OCI-LY7 (cell line): ENCODE results near the gene SNPH. TPM values are rescaled to one million over a fixed set of nuclear protein-coding genes. Genes with fewer than 3 reads are reported as not detected.

Experiments
- BruUV-seq: library from RNA; stranded (reverse); fragments of 400-500 nt; replicated peaks from 2 replicates; lab custom pipeline; 2021; lab: Mats Ljungman, UMichigan
- CTCF ChIA-PET: fragments of 300-600 bp; sonication (Branson Sonifier 250); formaldehyde crosslinking; loops from one replicate; lab custom pipeline; 2022; ENCODE audit warnings: antibody characterized with exemption; ENCODE audit not compliant: unreplicated experiment; lab: Charles Lee
- POLR2A ChIA-PET: fragments of 300-600 bp; sonication (Branson Sonifier 250); formaldehyde crosslinking; loops from one replicate; lab custom pipeline; 2022; ENCODE audit warnings: antibody characterized with exemption; lab: Charles Lee
- DNase-seq: peaks from one replicate; pipeline ENCODE4 v3.0.0-alpha.2; 2015; ENCODE audit warnings: low spot score
- H2AFZ ChIP-seq: fragments of 200-600 bp; sonication (generic), shearing (Covaris generic); 2 replicates; pipeline ENCODE4 v1.6.1; 2014; ENCODE audit warnings: mild to moderate bottlenecking, antibody characterized with exemption, low read length, moderate library complexity
- H3K27ac ChIP-seq: fragments of 200-600 bp; sonication (generic); 2 replicates; pipeline ENCODE4 v1.5.1; 2014; ENCODE audit warnings: mixed run types, low read depth, mild to moderate bottlenecking, moderate library complexity, low read length, inconsistent platforms; ENCODE audit not compliant: poor library complexity, severe bottlenecking
- H3K36me3 ChIP-seq: fragments of 200-600 bp; sonication (generic); 2 replicates; pipeline ENCODE4 v1.6.1; 2014; ENCODE audit warnings: mild to moderate bottlenecking, antibody characterized with exemption, low read length, moderate library complexity, mixed read lengths; ENCODE audit not compliant: insufficient read depth
- H3K4me1 ChIP-seq: fragments of 200-600 bp; sonication (generic); 2 replicates; pipeline ENCODE4 v1.5.1; 2014; ENCODE audit warnings: mild to moderate bottlenecking, low read length; ENCODE audit not compliant: insufficient read depth, poor library complexity, severe bottlenecking
- H3K4me2 ChIP-seq: fragments of 200-600 bp; sonication (generic); 2 replicates; pipeline ENCODE4 v1.6.1; 2014; ENCODE audit warnings: mild to moderate bottlenecking, low read length
- H3K4me3 ChIP-seq: fragments of 200-600 bp; sonication (generic); 2 replicates; pipeline ENCODE4 v1.5.1; 2014; ENCODE audit warnings: mild to moderate bottlenecking, low read depth, low read length; ENCODE audit not compliant: poor library complexity, severe bottlenecking
- H3K79me2 ChIP-seq: fragments of 200-600 bp; sonication (generic); 2 replicates; pipeline ENCODE4 v1.6.1; 2016; ENCODE audit warnings: low read depth, mild to moderate bottlenecking, low read length, moderate library complexity, mixed read lengths; ENCODE audit not compliant: insufficient read depth
- H3K9me2 ChIP-seq: fragments of 200-600 bp; sonication (generic); 2 replicates; pipeline ENCODE4 v1.6.1; 2016; ENCODE audit warnings: mild to moderate bottlenecking, low read length, mixed read lengths; ENCODE audit not compliant: insufficient read depth
- H3K9me3 ChIP-seq: fragments of 200-600 bp; sonication (generic); 2 replicates; pipeline ENCODE4 v1.6.1; 2014; ENCODE audit warnings: mild to moderate bottlenecking, mixed run types, low read length, mixed read lengths
- H4K20me1 ChIP-seq: fragments of 200-600 bp; sonication (generic); 2 replicates; pipeline ENCODE4 v1.6.1; 2014; ENCODE audit warnings: mild to moderate bottlenecking, antibody characterized with exemption, low read length, moderate library complexity, mixed read lengths; ENCODE audit not compliant: insufficient read depth
- CTCF ChIP-seq: fragments of 200-600 bp; sonication (generic); conservative IDR thresholded peaks from 2 replicates; pipeline ENCODE4 v1.5.1; 2014; ENCODE audit warnings: mild to moderate bottlenecking, antibody characterized with exemption, low read length, moderate library complexity, mixed read lengths
- EZH2phosphoT487 ChIP-seq: fragments of 200-600 bp; sonication (generic); IDR thresholded peaks from 2 replicates; pipeline ENCODE4 v1.6.1; 2018; ENCODE audit warnings: low read depth, borderline replicate concordance, mild to moderate bottlenecking, mixed run types, antibody characterized with exemption, low read length, moderate library complexity, mixed read lengths
- intact Hi-C: fragments of 100-400 bp; cut with micrococcal nuclease; formaldehyde crosslinking; loops from one replicate; pipeline ENCODE4 v1.10.0; 2022; ENCODE audit not compliant: unreplicated experiment
- total RNA-seq, 2 experiments: library from RNA; depleted of rRNA in 1 of 2; stranded (reverse); fragments of >200 nt in 1 of 2; shearing (Covaris generic) in 1 of 2; gene quantifications; 2 replicates each; pipeline ENCODE4 v1.2.3, GENCODE V29; 2014 to 2022

SNPH gene
- total RNA-seq, 2 experiments from 2014 or later, result not detected

DNA sequence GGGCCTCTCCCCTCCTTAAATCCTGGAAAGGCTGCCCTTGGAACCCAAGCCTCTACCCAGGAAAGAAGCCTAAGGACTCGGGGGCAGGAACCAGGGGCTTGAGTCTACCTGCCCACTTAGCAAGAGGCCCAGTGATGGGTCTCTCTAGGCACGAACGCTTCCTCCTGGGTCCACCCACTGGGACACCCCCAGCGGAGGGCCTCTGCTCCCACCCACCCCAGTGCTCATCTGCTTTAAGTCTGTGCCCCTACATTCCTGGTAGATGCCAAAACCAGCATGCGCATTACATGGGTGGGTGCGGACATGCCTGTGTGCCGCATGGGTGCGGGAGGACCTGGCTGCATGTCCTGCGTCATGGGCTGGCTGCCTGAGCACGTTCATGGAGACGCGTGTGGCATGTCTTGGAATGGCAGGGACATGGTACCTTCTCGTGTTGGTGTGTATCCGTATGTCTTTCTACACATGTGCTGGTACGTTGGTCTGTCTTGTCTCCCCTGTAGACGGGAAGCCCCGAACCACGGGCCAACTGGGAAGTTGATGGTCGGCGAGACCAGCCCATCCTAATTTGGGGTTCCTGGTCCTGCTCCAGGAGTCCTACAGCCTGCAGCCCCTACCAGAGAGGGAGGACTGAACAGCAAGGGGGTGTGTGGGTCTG is 29.3 kb downstream of the SNPH start:
- no peak overlapping the region for H2AFZ ChIP-seq
- no peaks in the 10 kb centered on the region for H3K79me2 ChIP-seq
- no peaks in the 10 kb centered on the region for H3K9me2 ChIP-seq
- H3K4me3 ChIP-seq, result no peak overlapping the region
- no peak for TF ChIP-seq EZH2phosphoT487
- no peak for TF ChIP-seq CTCF
- DNase-seq, result no peak
- H3K36me3 ChIP-seq, result no peaks in the 10 kb centered on the region
- CTCF ChIA-PET, result no interaction called here
- POLR2A ChIA-PET, result no interaction called here
- H3K9me3 ChIP-seq, result no peaks in the 10 kb centered on the region
- intact Hi-C loops, result no loop called here
- no peaks in the 10 kb centered on the region for H3K4me1 ChIP-seq
- H3K4me2 ChIP-seq, result no peak overlapping the region
- no peak overlapping the region for H3K27ac ChIP-seq
- BruUV-seq, result no TSS peak
- no peaks in the 10 kb centered on the region for H4K20me1 ChIP-seq

GRCh38 chr20:1296117-1296610 is 30.1 kb downstream of the SNPH start:
- CTCF ChIA-PET, result no interaction called here
- H3K79me2 ChIP-seq, result no peaks in the 10 kb centered on the region
- H4K20me1 ChIP-seq, result no peaks in the 10 kb centered on the region
- H3K9me3 ChIP-seq, result no peaks in the 10 kb centered on the region
- no peak for DNase-seq
- no TSS peak for BruUV-seq
- no peak overlapping the region for H3K4me2 ChIP-seq
- no peak overlapping the region for H2AFZ ChIP-seq
- no peak overlapping the region for H3K27ac ChIP-seq
- H3K36me3 ChIP-seq, result no peaks in the 10 kb centered on the region
- H3K4me1 ChIP-seq, result no peaks in the 10 kb centered on the region
- POLR2A ChIA-PET, result interaction anchor here (0.6 kb wide), 1 partner anchor 10 kb away, joined by 4 read pairs; no protein-coding TSS in a partner anchor
- intact Hi-C loops, result no loop called here
- TF ChIP-seq CTCF, result no peak
- TF ChIP-seq EZH2phosphoT487, result no peak
- no peak overlapping the region for H3K4me3 ChIP-seq
- no peaks in the 10 kb centered on the region for H3K9me2 ChIP-seq

DNA sequence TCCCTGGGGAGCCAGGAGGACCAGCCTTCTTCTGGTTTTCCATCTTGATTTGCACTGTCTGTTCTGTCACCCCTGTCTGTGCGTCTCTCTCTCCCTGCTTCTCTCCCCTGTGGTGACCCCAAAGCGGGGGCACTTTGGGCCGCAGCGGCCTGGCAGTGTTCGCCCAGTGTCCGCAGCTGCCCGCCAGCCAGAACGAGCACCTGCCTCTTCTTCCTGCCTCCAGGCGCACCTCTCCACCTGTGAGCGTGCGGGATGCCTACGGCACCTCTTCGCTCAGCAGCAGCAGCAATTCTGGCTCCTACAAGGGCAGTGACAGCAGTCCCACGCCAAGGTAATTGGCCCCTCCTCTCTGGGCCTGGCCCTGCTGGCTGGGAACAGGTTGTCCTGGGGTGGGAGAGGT is 30.8 kb downstream of the SNPH start:
- no peaks in the 10 kb centered on the region for H3K36me3 ChIP-seq
- intact Hi-C loops, result no loop called here
- no peaks in the 10 kb centered on the region for H3K79me2 ChIP-seq
- CTCF ChIA-PET, result no interaction called here
- H3K4me3 ChIP-seq, result no peak overlapping the region
- no peaks in the 10 kb centered on the region for H3K4me1 ChIP-seq
- no peak overlapping the region for H2AFZ ChIP-seq
- H3K4me2 ChIP-seq, result no peak overlapping the region
- BruUV-seq, result no TSS peak
- H3K27ac ChIP-seq, result no peak overlapping the region
- no peaks in the 10 kb centered on the region for H3K9me3 ChIP-seq
- no peak for DNase-seq
- H4K20me1 ChIP-seq, result no peaks in the 10 kb centered on the region
- TF ChIP-seq CTCF (no peak), EZH2phosphoT487 (no peak)
- POLR2A ChIA-PET, result interaction anchor here (0.6 kb wide), 1 partner anchor 11 kb away, joined by 4 read pairs; no protein-coding TSS in a partner anchor
- H3K9me2 ChIP-seq, result no peaks in the 10 kb centered on the region
